ENCODE measurements around the gene ARID1A. TPM values are rescaled to one million over a fixed set of nuclear protein-coding genes. Genes with fewer than 3 reads are reported as not detected.
A peak's percentile ranks its signal among the peaks of the same experiment; 100 is the strongest.

ARID1A gene
- total RNA-seq, 1 donor from 2014 or later: 70.0 TPM

- Mint-ChIP-seq H3K27ac (ENCODE audit: unreplicated experiment) (peak overlapping the region; percentile 79), H3K4me3 (ENCODE audit: unreplicated experiment) (no peak overlapping the region), H3K27me3 (ENCODE audit: unreplicated experiment) (no peaks in the 10 kb centered on the region), H3K4me1 (ENCODE audit: unreplicated experiment) (peaks cover 26% of the 10 kb centered on the region), H3K36me3 (ENCODE audit: unreplicated experiment) (peaks cover 44% of the 10 kb centered on the region), H3K9me3 (ENCODE audit: unreplicated experiment) (no peaks in the 10 kb centered on the region)
- no peak for DNase-seq (ENCODE audit: extremely low spot score, unreplicated experiment)
- TF ChIP-seq CTCF (IDR thresholded peaks at IDR 0.05): no peak
Measured at GRCh38 chr1:26744075-26744959, 48.5 kb downstream of the ARID1A start.

GRCh38 chr1:26745191-26745590 is 49.4 kb downstream of the ARID1A start:
- H3K4me3 Mint-ChIP-seq (ENCODE audit: unreplicated experiment): no peak overlapping the region
- H3K4me1 Mint-ChIP-seq (ENCODE audit: unreplicated experiment): peaks cover 26% of the 10 kb centered on the region
- H3K9me3 Mint-ChIP-seq (ENCODE audit: unreplicated experiment): no peaks in the 10 kb centered on the region
- peak overlapping the region; percentile 79 for H3K27ac Mint-ChIP-seq (ENCODE audit: unreplicated experiment)
- peaks cover 46% of the 10 kb centered on the region for H3K36me3 Mint-ChIP-seq (ENCODE audit: unreplicated experiment)
- no peaks in the 10 kb centered on the region for H3K27me3 Mint-ChIP-seq (ENCODE audit: unreplicated experiment)
- no peak for DNase-seq (ENCODE audit: extremely low spot score, unreplicated experiment)
- TF ChIP-seq CTCF (IDR thresholded peaks at IDR 0.05): no peak

- H3K9me3 Mint-ChIP-seq (ENCODE audit: unreplicated experiment): no peaks in the 10 kb centered on the region
- H3K27ac Mint-ChIP-seq (ENCODE audit: unreplicated experiment): peak overlapping the region; percentile 70
- H3K4me3 Mint-ChIP-seq (ENCODE audit: unreplicated experiment): no peak overlapping the region
- peaks cover 38% of the 10 kb centered on the region for H3K36me3 Mint-ChIP-seq (ENCODE audit: unreplicated experiment)
- H3K4me1 Mint-ChIP-seq (ENCODE audit: unreplicated experiment): peaks cover 26% of the 10 kb centered on the region
- no peak for DNase-seq (ENCODE audit: extremely low spot score, unreplicated experiment)
- TF ChIP-seq CTCF (IDR thresholded peaks at IDR 0.05): no peak
- H3K27me3 Mint-ChIP-seq (ENCODE audit: unreplicated experiment): no peaks in the 10 kb centered on the region
Measured at GRCh38 chr1:26747048-26747447, 51.2 kb downstream of the ARID1A start.

- no peak for TF ChIP-seq CTCF (IDR thresholded peaks at IDR 0.05)
- H3K27ac Mint-ChIP-seq (ENCODE audit: unreplicated experiment): peak overlapping the region; percentile 3
- H3K4me1 Mint-ChIP-seq (ENCODE audit: unreplicated experiment): peaks cover 25% of the 10 kb centered on the region
- no peak for DNase-seq (ENCODE audit: extremely low spot score, unreplicated experiment)
- no peaks in the 10 kb centered on the region for H3K27me3 Mint-ChIP-seq (ENCODE audit: unreplicated experiment)
- no peak overlapping the region for H3K4me3 Mint-ChIP-seq (ENCODE audit: unreplicated experiment)
- H3K36me3 Mint-ChIP-seq (ENCODE audit: unreplicated experiment): peaks cover 36% of the 10 kb centered on the region
- no peaks in the 10 kb centered on the region for H3K9me3 Mint-ChIP-seq (ENCODE audit: unreplicated experiment)
Measured at GRCh38 chr1:26748351-26748750, 52.5 kb downstream of the ARID1A start.

- no peak for TF ChIP-seq CTCF (IDR thresholded peaks at IDR 0.05)
- H3K9me3 Mint-ChIP-seq (ENCODE audit: unreplicated experiment): no peaks in the 10 kb centered on the region
- H3K4me1 Mint-ChIP-seq (ENCODE audit: unreplicated experiment): peaks cover 19% of the 10 kb centered on the region
- H3K27me3 Mint-ChIP-seq (ENCODE audit: unreplicated experiment): no peaks in the 10 kb centered on the region
- no peak overlapping the region for H3K4me3 Mint-ChIP-seq (ENCODE audit: unreplicated experiment)
- H3K36me3 Mint-ChIP-seq (ENCODE audit: unreplicated experiment): peaks cover 37% of the 10 kb centered on the region
- no peak overlapping the region for H3K27ac Mint-ChIP-seq (ENCODE audit: unreplicated experiment)
- DNase-seq (ENCODE audit: extremely low spot score, unreplicated experiment): no peak
Measured at GRCh38 chr1:26749458-26749857, 53.6 kb downstream of the ARID1A start.
